GM18861 (cell line): ENCODE results near the gene RAC3.

Experiments used
- ATAC-seq: cut with Tn5 transposase; IDR thresholded peaks from one replicate; pipeline ENCODE4 v1.9.1; 2021; ENCODE audit not compliant: unreplicated experiment

The RAC3 gene

DNA sequence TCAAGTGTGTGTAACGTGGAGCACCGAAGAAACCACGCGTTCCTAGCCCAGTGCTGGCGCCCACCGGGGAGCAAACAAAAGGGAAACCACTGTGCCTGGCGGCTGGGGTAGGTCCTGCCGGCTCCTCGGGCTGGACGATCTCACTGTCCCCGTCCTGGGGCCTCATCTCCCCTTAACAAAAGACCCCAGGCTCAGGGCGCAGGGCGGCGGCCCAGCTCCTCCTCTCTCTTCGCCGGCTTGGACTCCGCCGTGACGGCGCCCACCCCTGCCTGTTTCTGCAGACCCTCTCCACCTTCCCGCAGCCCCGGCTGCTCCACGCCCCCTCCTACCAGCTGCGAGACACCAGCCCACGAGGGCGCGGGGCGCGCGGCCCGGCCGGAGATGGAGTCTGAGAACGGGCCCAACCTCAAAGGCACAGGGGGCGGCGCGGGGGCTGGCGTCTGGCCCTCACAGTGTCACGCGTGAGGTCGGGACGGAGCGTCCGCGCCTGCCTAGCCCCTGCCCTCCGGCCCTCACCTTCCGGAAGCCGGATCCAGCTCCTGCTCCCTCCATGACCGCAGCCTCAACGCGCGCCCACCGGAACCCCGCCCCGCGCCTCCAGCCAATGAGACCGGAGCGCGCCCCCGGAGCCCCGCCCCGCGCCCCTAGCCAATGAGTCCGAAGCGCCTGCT is 9.0 kb upstream of the RAC3 start, which contains the start of gene CENPX:
TSS of gene CENPX (minus strand) at position 569 of the 671 bp plus-strand sequence. CDS start at position 552, 17 bp downstream.
- ATAC-seq = peak; percentile 16

DNA sequence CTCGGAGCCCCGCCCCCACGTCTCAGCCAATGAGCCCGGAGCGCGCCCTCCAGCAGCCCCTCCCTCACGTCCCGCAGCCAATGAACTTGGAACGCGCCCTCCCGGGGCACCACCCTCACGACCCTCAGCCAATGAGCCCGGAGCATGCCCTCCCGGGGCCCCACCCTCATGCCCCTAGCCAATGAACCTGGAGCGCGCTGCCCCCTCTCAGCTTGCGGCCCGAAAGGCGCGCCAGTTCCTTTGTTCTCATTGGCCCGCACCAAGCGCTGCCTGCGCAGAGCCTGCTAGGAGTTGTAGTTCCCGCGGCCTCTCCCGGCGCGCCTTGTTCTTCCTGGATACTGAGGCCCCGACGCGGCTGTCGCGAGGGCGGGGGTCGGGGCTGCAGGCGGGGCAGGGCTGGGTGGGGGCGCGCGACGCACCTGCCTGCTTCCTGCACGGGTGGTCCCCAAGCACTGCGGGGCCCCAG is 8.5 kb upstream of the RAC3 start, which contains the start of gene LRRC45:
TSS of gene LRRC45 (plus strand) at position 325 of the 466 bp plus-strand sequence. CDS start 339 bp downstream, outside the sequence.
- ATAC-seq = peak; percentile 71

DNA sequence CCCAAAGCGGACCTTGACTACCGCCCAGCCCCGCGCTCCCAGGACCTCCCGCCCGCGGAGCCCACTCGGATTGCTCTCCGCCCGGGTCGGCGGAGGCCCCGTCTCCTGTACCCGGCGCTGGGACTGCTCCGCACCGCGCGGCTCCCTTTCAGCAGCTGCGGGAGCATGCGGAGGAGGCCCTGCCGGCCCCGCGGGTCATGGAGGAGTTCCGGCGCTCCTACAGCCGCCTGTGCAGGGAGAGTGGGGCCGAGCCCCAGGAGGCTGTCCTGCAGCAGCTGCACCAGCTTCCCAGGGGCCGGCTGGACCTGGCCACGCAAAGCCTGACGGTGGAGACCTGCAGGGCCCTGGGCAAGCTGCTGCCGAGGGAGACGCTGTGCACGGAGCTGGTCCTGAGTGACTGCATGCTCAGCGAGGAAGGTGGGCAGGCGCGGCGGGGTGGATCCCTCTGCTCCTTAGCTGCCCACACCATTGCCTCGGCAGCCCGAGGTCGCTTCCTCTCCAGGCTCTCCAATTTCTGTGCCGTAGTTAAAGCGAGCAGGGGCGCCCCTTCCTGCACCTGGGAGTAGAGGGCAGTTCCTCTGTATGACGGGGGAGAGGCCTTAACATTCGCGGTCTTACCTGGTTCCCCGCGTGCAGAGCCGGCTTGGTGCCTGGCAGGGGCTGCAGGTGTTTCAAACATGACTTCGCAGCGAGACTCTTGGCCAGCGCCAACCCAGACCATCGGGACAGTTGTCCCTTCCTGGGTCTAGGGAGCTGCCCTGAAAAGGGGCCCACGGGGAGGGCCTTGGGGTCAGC is 7.8 kb upstream of the RAC3 start:
- peak; percentile 7 for ATAC-seq

DNA sequence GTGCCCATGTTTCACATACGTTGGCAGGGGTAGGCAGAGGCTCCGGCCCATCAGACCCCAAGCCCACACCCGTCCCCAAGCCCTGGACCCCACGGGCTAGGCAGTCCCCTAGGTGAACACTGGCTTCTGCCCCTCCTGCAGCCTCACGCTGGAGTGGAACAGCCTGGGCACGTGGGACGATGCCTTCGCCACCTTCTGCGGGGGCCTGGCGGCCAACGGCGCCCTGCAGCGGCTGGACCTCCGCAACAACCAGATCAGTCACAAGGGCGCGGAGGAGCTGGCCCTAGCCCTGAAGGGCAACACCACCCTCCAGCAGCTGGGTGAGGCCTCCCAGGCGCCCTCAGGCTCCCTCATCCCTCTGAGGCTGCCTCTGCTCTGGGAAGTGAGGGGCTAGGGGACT is 6.6 kb upstream of the RAC3 start:
- ATAC-seq = no peak

DNA sequence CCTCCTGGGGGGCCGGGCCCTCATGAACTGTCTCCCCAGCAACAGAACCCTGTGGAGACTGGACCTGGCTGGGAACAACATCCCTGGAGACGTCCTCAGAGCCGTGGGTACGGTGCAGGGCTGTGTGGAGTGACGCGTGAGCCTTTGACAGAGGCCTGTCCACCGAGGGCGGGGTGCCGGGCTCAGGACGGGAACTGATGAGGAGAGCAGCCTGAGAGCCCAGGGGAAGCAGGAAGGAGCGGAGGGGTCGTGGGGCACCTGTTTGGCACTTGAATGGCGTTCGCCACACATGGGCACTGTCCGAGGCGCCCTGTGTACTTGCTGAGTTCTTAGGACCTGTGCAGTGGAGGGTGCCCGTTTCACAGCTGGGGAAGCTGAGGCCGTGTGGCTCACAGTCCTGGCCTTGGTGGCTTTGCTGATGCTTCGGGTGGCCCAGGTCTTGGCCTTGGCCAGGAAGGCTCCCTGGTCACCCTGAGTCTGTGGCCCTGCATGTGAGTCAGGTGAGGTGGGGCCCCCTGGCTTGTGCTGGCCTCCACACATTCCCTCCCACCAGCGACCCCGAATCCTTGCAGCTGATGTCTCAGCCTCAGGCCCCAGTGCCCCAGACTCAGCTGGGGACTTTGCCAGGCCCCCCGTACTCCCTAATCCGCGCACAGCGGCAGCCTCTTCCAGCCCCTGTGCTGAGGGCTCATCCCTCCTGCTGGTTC is 5.9 kb upstream of the RAC3 start:
- ATAC-seq = no peak

DNA sequence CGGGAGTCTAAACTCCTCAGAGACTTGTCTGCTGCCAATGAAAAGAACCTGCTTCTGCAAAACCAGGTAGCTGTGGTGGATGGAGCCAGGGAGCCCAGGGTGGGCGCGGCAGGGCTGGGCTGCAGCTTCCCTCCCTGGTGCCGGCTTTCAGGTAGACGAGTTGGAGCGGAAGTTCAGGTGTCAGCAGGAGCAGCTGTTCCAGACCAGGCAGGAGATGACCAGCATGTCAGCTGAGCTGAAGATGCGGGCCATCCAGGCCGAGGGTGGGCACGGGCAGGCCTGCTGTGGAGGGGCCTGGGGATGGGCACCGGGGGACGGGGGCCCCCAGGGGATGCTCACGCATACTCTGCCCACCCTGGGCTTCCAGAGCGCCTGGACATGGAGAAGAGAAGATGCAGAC is 3.2 kb upstream of the RAC3 start:
- ATAC-seq = no peak

DNA sequence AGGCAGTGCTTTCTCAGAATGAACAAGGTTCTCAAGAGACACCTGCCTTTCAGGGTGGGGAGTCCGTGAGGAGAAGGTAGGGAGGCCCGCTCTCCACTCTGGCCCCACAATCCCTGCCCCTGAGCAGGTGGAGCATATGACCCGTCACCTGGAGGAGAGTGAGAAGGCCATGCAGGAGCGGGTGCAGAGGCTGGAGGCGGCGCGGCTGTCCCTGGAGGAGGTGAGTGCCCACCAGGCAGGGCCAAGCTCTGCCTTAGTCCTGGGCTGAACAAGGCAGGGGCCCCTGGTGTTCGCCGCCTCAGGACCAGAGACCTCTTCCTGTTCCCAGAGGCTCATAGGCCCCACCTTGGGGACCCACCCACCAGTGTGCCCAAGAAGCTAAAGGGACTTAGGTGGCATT is 2.5 kb upstream of the RAC3 start:
- ATAC-seq = no peak

DNA sequence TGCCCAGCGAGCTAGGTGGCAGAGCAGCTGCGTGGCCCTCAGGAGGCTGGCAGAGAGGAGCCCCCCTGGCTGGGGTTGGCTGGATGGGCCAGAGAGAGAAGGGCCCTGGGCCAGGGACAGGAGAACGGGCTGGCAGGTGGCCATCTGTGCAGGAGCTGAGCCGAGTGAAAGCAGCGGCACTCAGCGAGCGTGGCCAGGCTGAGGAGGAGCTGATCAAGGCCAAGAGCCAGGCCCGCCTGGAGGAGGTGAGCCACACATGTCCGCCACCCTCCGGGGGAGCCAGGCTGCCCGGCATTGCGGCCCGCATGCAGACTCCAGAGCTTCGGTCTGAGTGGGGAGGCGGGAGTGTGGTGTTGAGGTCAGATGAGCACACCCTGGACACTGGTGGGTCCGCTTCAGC is 2.1 kb upstream of the RAC3 start:
- ATAC-seq = no peak

DNA sequence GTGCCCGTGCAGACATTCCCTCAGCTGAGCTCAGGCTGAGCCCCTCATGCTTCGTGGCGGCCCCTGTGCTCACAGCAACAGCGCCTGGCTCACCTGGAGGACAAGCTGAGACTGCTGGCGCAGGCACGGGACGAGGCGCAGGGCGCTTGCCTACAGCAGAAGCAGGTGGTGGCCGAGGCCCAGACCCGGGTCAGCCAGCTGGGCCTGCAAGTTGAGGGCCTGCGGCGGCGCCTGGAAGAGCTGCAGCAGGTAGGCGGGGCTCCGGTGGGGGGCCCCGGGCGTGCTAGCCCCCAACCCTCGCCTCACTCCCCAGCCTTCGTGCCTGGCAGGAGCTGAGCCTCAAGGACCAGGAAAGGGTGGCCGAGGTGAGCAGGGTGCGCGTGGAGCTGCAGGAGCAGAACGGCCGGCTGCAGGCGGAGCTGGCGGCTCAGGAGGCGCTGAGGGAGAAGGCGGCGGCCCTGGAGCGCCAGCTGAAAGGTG is 1.4 kb upstream of the RAC3 start:
- no peak for ATAC-seq

DNA sequence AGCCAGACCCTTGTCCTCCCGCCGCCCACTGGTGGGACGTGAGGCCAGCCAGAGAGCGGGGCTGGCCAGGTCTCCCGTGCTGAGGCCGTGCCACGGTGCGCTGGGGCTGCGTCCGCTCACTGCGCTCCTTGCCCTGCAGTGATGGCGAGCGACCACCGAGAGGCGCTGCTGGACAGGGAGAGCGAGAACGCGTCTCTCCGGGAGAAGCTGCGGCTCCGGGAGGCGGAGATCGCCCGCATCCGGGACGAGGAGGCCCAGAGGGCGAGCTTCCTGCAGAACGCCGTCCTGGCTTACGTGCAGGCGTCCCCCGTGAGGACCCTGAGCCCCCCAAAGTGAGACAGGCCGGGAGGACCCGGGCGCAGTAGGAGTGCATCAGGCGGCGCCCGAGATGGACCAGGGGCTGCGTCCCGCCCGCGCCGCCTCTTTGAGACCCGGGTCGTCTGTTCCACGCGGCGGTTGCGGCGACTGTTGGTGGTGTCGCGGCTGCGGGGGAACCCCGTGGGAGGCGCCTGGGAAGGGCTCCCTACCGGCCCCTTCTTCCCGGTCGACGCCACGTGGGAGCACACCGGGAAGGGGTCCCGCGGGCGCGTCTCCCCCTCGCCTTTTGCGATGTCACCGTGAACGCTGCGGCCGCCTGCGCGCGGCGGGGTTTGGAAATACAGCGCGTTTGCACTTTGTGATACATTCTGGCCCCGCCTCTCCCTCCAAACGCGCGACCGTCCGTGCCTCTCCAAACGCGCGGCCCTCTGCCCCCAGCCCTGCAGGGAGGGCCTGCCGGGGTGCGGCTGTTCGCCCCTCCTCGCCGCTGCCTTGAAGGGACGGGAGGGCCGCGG is 792 bp upstream of the RAC3 start:
- ATAC-seq = peak; percentile 38

DNA sequence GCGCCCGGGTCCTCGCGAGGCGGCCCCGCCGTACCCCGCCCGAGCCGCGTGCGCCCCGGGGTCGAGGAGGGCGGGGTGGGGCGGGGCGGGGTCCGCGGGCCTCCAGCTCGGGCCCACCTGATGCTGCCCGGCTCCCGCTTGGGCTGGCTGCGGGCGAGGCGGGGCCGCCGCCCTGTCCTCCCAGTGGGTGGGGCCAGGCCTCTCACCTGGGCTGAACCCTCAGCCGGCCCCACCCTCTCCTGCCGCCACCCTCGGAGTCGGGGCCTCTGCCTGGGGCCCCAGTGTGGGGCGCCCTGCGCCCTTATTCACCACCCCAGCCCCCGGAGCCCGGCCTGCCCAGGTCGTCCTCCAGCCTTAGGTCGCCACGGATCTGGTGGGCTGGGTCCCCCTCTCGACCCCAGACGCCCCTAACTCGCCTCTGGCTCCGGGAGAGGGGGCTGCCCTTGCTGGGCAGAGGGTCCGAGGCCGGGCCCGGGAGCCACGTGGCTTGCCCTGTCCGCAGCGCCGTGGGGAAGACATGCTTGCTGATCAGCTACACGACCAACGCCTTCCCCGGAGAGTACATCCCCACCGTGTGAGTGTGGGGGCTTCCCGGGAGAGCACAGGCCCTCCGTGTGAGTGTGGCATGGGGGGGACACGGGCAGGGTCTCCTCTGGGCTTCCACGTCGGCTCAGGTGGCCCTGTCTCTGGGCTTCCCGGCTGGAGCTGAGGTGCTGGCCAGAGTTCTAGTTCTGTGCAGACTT is 578 bp downstream of the RAC3 start:
- ATAC-seq = no peak

DNA sequence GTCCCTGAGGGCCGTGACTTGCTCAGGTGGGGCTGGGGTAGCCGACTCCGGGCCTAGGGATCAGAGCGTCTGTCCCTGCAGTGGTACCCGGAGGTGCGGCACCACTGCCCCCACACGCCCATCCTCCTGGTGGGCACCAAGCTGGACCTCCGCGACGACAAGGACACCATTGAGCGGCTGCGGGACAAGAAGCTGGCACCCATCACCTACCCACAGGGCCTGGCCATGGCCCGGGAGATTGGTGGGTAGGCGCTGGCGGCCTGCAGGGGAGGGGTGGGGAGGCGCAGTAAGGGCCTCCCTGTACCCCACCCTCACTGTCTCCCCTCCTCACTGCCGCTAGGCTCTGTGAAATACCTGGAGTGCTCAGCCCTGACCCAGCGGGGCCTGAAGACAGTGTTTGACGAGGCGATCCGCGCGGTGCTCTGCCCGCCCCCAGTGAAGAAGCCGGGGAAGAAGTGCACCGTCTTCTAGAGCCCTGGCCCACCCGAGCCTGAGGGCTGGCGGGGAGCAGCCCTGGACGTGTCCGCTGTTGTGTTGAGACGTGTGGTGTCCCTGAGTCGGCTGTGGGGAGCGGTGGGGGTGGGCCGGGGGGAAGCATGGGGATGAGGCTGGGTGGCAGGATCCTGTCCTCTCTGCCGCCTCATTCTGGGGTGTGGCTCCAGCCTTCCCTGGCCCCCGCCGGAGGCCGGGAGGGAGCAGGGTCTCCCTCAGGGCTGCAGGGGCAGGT is 2.0 kb downstream of the RAC3 start:
- ATAC-seq = no peak

DNA sequence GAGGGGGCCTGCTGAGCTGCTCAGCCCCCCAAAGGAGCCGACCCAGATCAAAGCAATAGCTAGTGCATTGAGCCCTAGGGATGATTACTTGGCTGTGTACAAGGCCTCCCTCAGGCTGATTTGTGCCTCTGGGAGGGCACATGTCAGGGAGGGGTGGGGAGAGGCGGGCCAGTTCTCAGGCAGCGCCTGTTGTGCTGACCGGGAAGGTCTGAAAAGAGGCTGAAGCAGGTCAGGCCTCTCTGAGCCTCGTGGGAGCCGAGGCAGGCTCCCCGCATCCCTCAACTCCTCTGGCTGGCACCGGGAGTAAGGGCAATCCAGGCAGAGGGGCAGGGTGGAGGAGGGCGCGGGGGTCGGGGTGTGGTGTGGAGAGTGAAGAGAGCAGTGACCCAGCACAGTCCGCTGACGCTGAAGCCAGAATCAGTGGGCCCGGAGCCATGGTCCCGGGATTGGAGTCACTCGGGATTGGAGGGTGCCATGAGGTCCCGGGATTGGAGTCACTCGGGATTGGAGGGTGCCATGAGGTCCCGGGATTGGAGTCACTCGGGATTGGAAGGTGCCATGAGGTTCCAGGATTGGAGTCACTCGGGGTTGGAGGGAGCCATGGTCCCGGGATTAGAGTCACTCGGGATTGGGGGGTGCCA is 3.0 kb downstream of the RAC3 start:
- no peak for ATAC-seq

DNA sequence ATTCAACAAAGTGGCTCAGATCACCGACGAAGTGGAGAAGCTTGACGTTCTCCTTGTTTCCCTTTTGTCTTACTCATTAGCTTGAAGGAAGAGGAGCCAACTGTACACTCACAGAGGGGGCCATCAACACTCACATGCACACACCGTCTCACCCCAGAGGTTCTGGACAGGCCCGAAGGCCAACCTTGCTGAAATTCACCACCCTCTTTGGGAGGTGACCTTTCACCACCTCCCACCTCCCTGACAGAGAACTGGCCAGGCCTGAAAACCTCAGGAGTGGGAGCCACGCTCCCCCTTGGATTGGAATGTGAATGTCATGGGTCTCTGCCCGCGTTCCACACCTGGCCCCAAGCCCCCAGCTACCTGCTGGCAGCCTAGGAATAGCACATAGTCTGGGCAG is 4.0 kb downstream of the RAC3 start:
- ATAC-seq = no peak

DNA sequence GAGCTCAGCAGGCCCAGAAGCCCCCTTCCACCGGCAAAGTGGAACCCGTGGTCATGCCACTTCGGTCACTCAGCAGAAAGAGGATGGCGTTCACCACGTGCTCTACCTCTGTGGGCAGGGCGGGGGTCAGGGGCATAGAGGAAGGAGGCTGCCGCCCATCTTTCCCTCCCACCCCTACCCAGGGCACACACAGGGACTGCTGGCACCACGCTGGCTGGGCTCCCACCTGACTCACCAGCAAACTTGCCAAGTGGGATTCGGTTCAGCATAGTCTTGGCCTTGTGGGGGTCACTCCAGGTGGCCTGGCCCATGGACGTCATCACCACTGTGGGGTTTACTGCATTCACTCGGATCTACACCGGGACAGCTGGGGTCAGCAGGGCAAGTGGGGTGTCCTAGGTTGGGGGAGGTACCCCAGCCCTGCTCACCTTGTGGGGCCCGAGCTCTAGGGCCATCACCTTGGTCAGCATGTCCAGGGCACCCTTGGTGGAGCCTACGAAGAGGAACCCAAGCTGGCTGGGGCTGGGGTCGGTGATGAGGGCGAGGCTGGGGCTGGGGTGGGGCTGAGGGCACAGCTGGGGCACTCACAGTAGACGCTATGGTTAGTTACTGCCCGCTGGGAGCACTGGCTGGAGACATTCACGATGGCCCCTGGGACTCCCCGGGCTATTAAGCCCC is 4.6 kb downstream of the RAC3 start:
- ATAC-seq = no peak

DNA sequence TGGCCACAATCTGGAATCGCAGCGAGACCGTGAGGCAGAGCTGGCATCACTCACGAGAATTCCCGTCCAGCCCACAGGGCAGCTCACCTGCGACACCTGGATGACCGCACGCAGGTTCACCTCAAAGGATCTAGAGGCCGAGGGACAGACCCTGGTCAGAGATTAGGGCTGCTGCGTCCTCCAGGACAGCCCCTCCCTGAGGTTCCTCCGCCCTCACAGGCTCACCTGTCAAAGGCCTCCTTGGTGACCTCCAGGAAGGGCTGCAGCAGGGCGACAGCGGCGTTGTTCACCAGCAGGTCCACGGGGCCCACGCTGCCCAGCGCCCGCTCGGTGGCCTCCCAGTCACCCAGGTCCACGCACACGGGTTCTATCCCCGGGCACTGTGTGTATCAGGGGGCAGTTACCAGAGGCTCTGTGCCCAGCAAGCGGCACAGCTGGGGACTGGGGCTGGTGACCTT is 5.2 kb downstream of the RAC3 start:
- no peak for ATAC-seq

DNA sequence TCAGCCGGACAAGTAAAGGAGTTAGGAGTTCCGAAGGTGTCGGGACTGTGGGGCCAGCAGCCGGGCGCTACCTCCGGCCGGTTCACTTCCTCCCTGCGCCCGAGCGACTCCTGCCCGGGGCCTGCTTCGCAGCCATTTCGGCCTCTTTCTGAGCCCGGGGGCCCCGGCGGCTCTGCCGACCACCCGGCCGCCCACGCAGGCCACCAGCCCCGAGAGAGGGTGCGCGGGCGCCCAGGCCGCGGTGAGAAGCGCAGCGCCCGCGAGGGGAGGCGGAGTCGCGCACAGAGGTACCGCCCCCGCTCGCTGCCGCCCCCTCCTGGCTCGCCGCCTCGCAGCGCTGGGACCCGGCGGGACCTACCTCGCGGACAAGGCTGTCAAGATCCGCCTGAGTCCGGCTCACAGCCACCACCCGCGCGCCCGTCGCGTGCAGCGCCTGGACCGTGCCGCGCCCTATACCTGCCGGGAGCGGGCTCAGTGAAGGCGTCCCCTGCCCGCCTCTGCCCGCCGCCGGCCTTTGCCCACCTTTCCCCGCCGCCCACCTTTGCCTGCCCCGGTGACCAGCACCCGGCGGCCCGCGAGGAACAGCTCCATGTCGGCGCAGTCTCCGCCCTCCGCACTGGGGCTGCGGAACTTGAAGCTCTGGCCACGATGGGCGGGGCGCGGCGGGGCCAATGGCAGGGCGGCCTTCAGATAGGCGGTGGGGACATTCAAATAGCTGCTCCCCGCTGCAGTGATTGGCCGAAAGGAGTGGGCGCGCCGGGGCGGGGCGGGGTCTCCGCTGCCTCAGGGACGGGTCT is 5.8 kb downstream of the RAC3 start, which contains the start of gene DCXR:
TSS of gene DCXR (minus strand) at position 606 of the 797 bp plus-strand sequence. CDS start at position 591, 15 bp downstream.
- peak; percentile 77 for ATAC-seq
